ENCODE measurements around the gene LIPG.
"Not testable (repeated sequence)": the region's sequence is repeated elsewhere in the genome, so short reads cannot be mapped to it uniquely, and the experiment has no call there.

Gene LIPG

GRCh38 chr18:49559326-49559931 is 2.4 kb upstream of the LIPG start:
- not testable (repeated sequence) for ATAC-seq (ENCODE audit: low read depth); H3K4me3 Mint-ChIP-seq; H3K9me3 Mint-ChIP-seq; DNase-seq (ENCODE audit: low spot score in 2 of 2); H3K36me3 Mint-ChIP-seq; H3K27ac Mint-ChIP-seq
- Mint-ChIP-seq H3K27me3 (peaks cover 24% of the 10 kb centered on the region), H3K4me1 (peaks cover 17% of the 10 kb centered on the region)

GRCh38 chr18:49560277-49560623 is 1.6 kb upstream of the LIPG start:
- no peak for ATAC-seq (ENCODE audit: low read depth)
- Mint-ChIP-seq H3K4me1 (peaks cover 17% of the 10 kb centered on the region), H3K27me3 (peaks cover 24% of the 10 kb centered on the region), H3K4me3 (no peak overlapping the region), H3K9me3 (no peaks in the 10 kb centered on the region), H3K27ac (no peak overlapping the region), H3K36me3 (no peaks in the 10 kb centered on the region)
- no peak for DNase-seq (ENCODE audit: low spot score in 2 of 2)

GRCh38 chr18:49560624-49561288 is 1.1 kb upstream of the LIPG start:
- H3K27ac Mint-ChIP-seq = no peak overlapping the region

GRCh38 chr18:49562481-49563129 is 748 bp downstream of the LIPG start:
- Mint-ChIP-seq H3K27ac (no peak overlapping the region), H3K27me3 (peaks cover 31% of the 10 kb centered on the region), H3K4me3 (peak overlapping the region; percentile 19), H3K4me1 (peaks cover 17% of the 10 kb centered on the region), H3K36me3 (no peaks in the 10 kb centered on the region), H3K9me3 (no peaks in the 10 kb centered on the region)
- DNase-seq (ENCODE audit: low spot score in 2 of 2) (no peak), ATAC-seq (ENCODE audit: low read depth) (no peak)

More at GRCh38 chr18:49560624-49561288, 1.1 kb upstream of the LIPG start:
- Mint-ChIP-seq H3K4me1 (peaks cover 17% of the 10 kb centered on the region), H3K9me3 (no peaks in the 10 kb centered on the region), H3K27me3 (peaks cover 25% of the 10 kb centered on the region), H3K4me3 (peak overlapping the region; percentile 63), H3K36me3 (no peaks in the 10 kb centered on the region)
- ATAC-seq (ENCODE audit: low read depth) = no peak
- DNase-seq (ENCODE audit: low spot score in 2 of 2) = no peak

GRCh38 chr18:49563130-49563540 is 1.3 kb downstream of the LIPG start:
- H3K4me3 Mint-ChIP-seq = peak overlapping the region; percentile 19
- peaks cover 17% of the 10 kb centered on the region for H3K4me1 Mint-ChIP-seq
- no peak for ATAC-seq (ENCODE audit: low read depth)
- no peak overlapping the region for H3K27ac Mint-ChIP-seq
- no peaks in the 10 kb centered on the region for H3K36me3 Mint-ChIP-seq
- H3K27me3 Mint-ChIP-seq = peaks cover 30% of the 10 kb centered on the region
- H3K9me3 Mint-ChIP-seq = no peaks in the 10 kb centered on the region
- DNase-seq (ENCODE audit: low spot score in 2 of 2) = no peak

- H3K27ac Mint-ChIP-seq = no peak overlapping the region
- DNase-seq (ENCODE audit: low spot score in 2 of 2) (no peak), ATAC-seq (ENCODE audit: low read depth) (no peak)
- H3K4me1 Mint-ChIP-seq = peaks cover 17% of the 10 kb centered on the region
- H3K9me3 Mint-ChIP-seq = no peaks in the 10 kb centered on the region
- H3K27me3 Mint-ChIP-seq = peaks cover 29% of the 10 kb centered on the region
- H3K4me3 Mint-ChIP-seq = no peak overlapping the region
- H3K36me3 Mint-ChIP-seq = no peaks in the 10 kb centered on the region
Measured at GRCh38 chr18:49563701-49564517, 2.1 kb downstream of the LIPG start.

GRCh38 chr18:49564518-49564834 is 2.6 kb downstream of the LIPG start:
- Mint-ChIP-seq H3K9me3 (no peaks in the 10 kb centered on the region), H3K27ac (no peak overlapping the region), H3K36me3 (no peaks in the 10 kb centered on the region), H3K4me1 (peaks cover 17% of the 10 kb centered on the region), H3K27me3 (peaks cover 29% of the 10 kb centered on the region), H3K4me3 (no peak overlapping the region)
- no peak for ATAC-seq (ENCODE audit: low read depth)
- DNase-seq (ENCODE audit: low spot score in 2 of 2) = no peak

GRCh38 chr18:49565101-49565500 is 3.2 kb downstream of the LIPG start:
- no peaks in the 10 kb centered on the region for H3K36me3 Mint-ChIP-seq
- no peaks in the 10 kb centered on the region for H3K9me3 Mint-ChIP-seq
- no peak for ATAC-seq (ENCODE audit: low read depth)
- H3K4me3 Mint-ChIP-seq = no peak overlapping the region
- peaks cover 30% of the 10 kb centered on the region for H3K27me3 Mint-ChIP-seq
- no peak for DNase-seq (ENCODE audit: low spot score in 2 of 2)
- H3K27ac Mint-ChIP-seq = no peak overlapping the region
- H3K4me1 Mint-ChIP-seq = peaks cover 17% of the 10 kb centered on the region

GRCh38 chr18:49565612-49566011 is 3.8 kb downstream of the LIPG start:
- Mint-ChIP-seq H3K27me3 (peaks cover 28% of the 10 kb centered on the region), H3K36me3 (no peaks in the 10 kb centered on the region), H3K27ac (no peak overlapping the region), H3K4me1 (peaks cover 17% of the 10 kb centered on the region), H3K9me3 (no peaks in the 10 kb centered on the region), H3K4me3 (no peak overlapping the region)
- no peak for DNase-seq (ENCODE audit: low spot score in 2 of 2)
- no peak for ATAC-seq (ENCODE audit: low read depth)

GRCh38 chr18:49566217-49566770 is 4.4 kb downstream of the LIPG start:
- Mint-ChIP-seq H3K27ac (no peak overlapping the region), H3K4me3 (no peak overlapping the region), H3K27me3 (peaks cover 29% of the 10 kb centered on the region), H3K36me3 (no peaks in the 10 kb centered on the region), H3K4me1 (peaks cover 13% of the 10 kb centered on the region), H3K9me3 (no peaks in the 10 kb centered on the region)
- DNase-seq (ENCODE audit: low spot score in 2 of 2) (no peak), ATAC-seq (ENCODE audit: low read depth) (no peak)

GRCh38 chr18:49566985-49567384 is 5.1 kb downstream of the LIPG start:
- H3K4me1 Mint-ChIP-seq = peaks cover 10% of the 10 kb centered on the region
- no peak for ATAC-seq (ENCODE audit: low read depth)
- H3K27me3 Mint-ChIP-seq = peaks cover 32% of the 10 kb centered on the region

GRCh38 chr18:49569724-49570123 is 7.9 kb downstream of the LIPG start:
- no peaks in the 10 kb centered on the region for H3K9me3 Mint-ChIP-seq
- H3K4me3 Mint-ChIP-seq = no peak overlapping the region
- H3K4me1 Mint-ChIP-seq = no peaks in the 10 kb centered on the region
- no peak overlapping the region for H3K27ac Mint-ChIP-seq
- ATAC-seq (ENCODE audit: low read depth) (no peak), DNase-seq (ENCODE audit: low spot score in 2 of 2) (no peak)
- H3K27me3 Mint-ChIP-seq = peaks cover 14% of the 10 kb centered on the region
- H3K36me3 Mint-ChIP-seq = no peaks in the 10 kb centered on the region

More at GRCh38 chr18:49566985-49567384, 5.1 kb downstream of the LIPG start:
- Mint-ChIP-seq H3K27ac (no peak overlapping the region), H3K36me3 (no peaks in the 10 kb centered on the region), H3K9me3 (no peaks in the 10 kb centered on the region), H3K4me3 (no peak overlapping the region)
- DNase-seq (ENCODE audit: low spot score in 2 of 2) = no peak

- Mint-ChIP-seq H3K27me3 (peaks cover 14% of the 10 kb centered on the region), H3K27ac (no peak overlapping the region), H3K4me1 (no peaks in the 10 kb centered on the region), H3K36me3 (no peaks in the 10 kb centered on the region), H3K4me3 (no peak overlapping the region), H3K9me3 (no peaks in the 10 kb centered on the region)
- ATAC-seq (ENCODE audit: low read depth) = no peak
- DNase-seq (ENCODE audit: low spot score in 2 of 2) = no peak
Measured at GRCh38 chr18:49570836-49571235, 9.0 kb downstream of the LIPG start.

Data from memory B cell (primary cell).